K562 (cell line): ENCODE results near the gene THAP5. TPM values are rescaled to one million over a fixed set of nuclear protein-coding genes. Genes with fewer than 3 reads are reported as not detected.

ENCODE experiments used
- COPS2 ChIP-seq: fragments of 450-650 bp; conservative IDR thresholded peaks from 2 replicates; pipeline ENCODE4 v1.6.1; 2016; ENCODE audit warnings: mild to moderate bottlenecking, moderate library complexity
- DPF2 ChIP-seq: fragments of 450-650 bp; IDR thresholded peaks from 2 replicates; pipeline ENCODE4 v1.6.1; 2016
- EP400 ChIP-seq: fragments of 450-650 bp; IDR thresholded peaks from 2 replicates; pipeline ENCODE4 v1.6.1; 2017; ENCODE audit warnings: antibody characterized with exemption, mild to moderate bottlenecking, moderate library complexity
- ESRRA ChIP-seq: fragments of 450-650 bp; IDR thresholded peaks from 2 replicates; pipeline ENCODE4 v1.6.1; 2014; ENCODE audit warnings: low read depth, mild to moderate bottlenecking, moderate library complexity, borderline replicate concordance
- ETV6 ChIP-seq, 3 experiments: fragments of 150-350 bp in 1 of 3; sonication (generic) in 1 of 3; formaldehyde crosslinking in 1 of 3; IDR thresholded peaks; 2 replicates each; pipeline versions ENCODE4 v1.6.1 to v1.8.0; 2014 to 2022; ENCODE audit warnings: borderline replicate concordance in 2 of 3, low read depth in 2 of 3, antibody characterized with exemption in 1 of 3, low read length in 1 of 3, mild to moderate bottlenecking in 1 of 3, missing genetic modification reagents in 1 of 3
- GABPB1 ChIP-seq: sonication (generic); formaldehyde crosslinking; IDR thresholded peaks from 2 replicates; pipeline ENCODE4 v1.8.0; 2022; ENCODE audit warnings: mild to moderate bottlenecking, missing genetic modification reagents
- KLF6 ChIP-seq: fragments of 250-450 bp; sonication (Bioruptor Pico); IDR thresholded peaks from 2 replicates; pipeline ENCODE4 v1.4.0; 2020; ENCODE audit warnings: mild to moderate bottlenecking, moderate library complexity, borderline replicate concordance
- MXI1 ChIP-seq: IDR thresholded peaks from 2 replicates; pipeline ENCODE4 v1.6.1; 2011; ENCODE audit warnings: low read depth, mild to moderate bottlenecking, improper control_type of control experiment, low read length
- NCOA6 ChIP-seq: fragments of 450-650 bp; IDR thresholded peaks from 2 replicates; pipeline ENCODE4 v1.6.1; 2017; ENCODE audit warnings: mild to moderate bottlenecking
- OTX1 ChIP-seq: fragments of 450-650 bp; formaldehyde crosslinking; IDR thresholded peaks from 2 replicates; pipeline ENCODE4 v1.4.0; 2022; ENCODE audit warnings: mild to moderate bottlenecking
- PHTF2 ChIP-seq: fragments of 250-450 bp; sonication (Bioruptor Pico); IDR thresholded peaks from 2 replicates; pipeline ENCODE4 v1.5.0; 2021; ENCODE audit warnings: mild to moderate bottlenecking
- POU5F1 ChIP-seq: fragments of 150-350 bp; IDR thresholded peaks from 2 replicates; pipeline ENCODE4 v1.6.1; 2014; ENCODE audit warnings: borderline replicate concordance, low read length, low read depth, mild to moderate bottlenecking; ENCODE audit not compliant: partially characterized antibody
- PRMT5 ChIP-seq: sonication (generic); formaldehyde crosslinking; IDR thresholded peaks from 2 replicates; pipeline ENCODE4 v1.5.0; 2020; ENCODE audit warnings: missing genetic modification reagents
- RUNX1 ChIP-seq: sonication (generic); IDR thresholded peaks from 2 replicates; pipeline ENCODE4 v1.6.1; 2016; ENCODE audit warnings: antibody characterized with exemption, low read depth
- polyA plus RNA-seq, 8 experiments: library from polyadenylated mRNA; depleted of rRNA in 4 of 8; stranded (reverse) in 5 of 8; unstranded in 3 of 8; fragments of >200 nt; fragmentation: Nextera tagmentation in 2 of 8; fragmentation: Illumina TruSeq in 1 of 8; extraction: Ambion mirVana in 2 of 8; extraction: Trizol in 1 of 8; gene quantifications; 2 replicates each; pipeline versions ENCODE4 v1.2.1 to v1.2.3, GENCODE V29; 2011 to 2014; ENCODE audit warnings: inconsistent platforms in 1 of 8, missing spikeins in 1 of 8
- total RNA-seq, 7 experiments: library from RNA; depleted of rRNA in 6 of 7; stranded (reverse); fragments of >200 nt in 6 of 7; fragmentation: Illumina TruSeq in 2 of 7; extraction: Trizol in 2 of 7; gene quantifications; 2 replicates each; pipeline versions ENCODE4 v1.2.1 to v1.2.3, GENCODE V29; 2011 to 2021; ENCODE audit warnings: low replicate concordance in 1 of 7
- TF ChIP-seq, protein P1 (sequence below): fragments of 150-350 bp; IDR thresholded peaks from 2 replicates; pipeline ENCODE4 v1.6.1; 2014; ENCODE audit warnings: low read depth, mild to moderate bottlenecking, low read length, borderline replicate concordance
- TF ChIP-seq, protein P2 (sequence below): sonication (generic); formaldehyde crosslinking; IDR thresholded peaks from 2 replicates; pipeline ENCODE4 v1.8.0; 2022; ENCODE audit warnings: mild to moderate bottlenecking, missing genetic modification reagents, borderline replicate concordance
- TF ChIP-seq, protein P3 (sequence below), 3 experiments: fragments of 200-800 bp in 1 of 3; sonication (Bioruptor generic) in 1 of 3; sonication (generic) in 1 of 3; formaldehyde crosslinking in 1 of 3; IDR thresholded peaks; 2 replicates each; pipeline versions ENCODE4 v1.6.1 to v1.8.0; 2016 to 2022; ENCODE audit warnings: mild to moderate bottlenecking in 2 of 3, missing compliant biosample characterization in 2 of 3, missing genetic modification characterization in 2 of 3, missing genetic modification reagents in 1 of 3
- TF ChIP-seq, protein P4 (sequence below): fragments of 250-450 bp; sonication (Bioruptor Pico); IDR thresholded peaks from 2 replicates; pipeline ENCODE4 v1.8.0; 2022; ENCODE audit warnings: moderate library complexity, mild to moderate bottlenecking, inconsistent platforms

THAP5 gene
- total and polyA plus RNA-seq, 9 of the 15 experiments (the other 6 are each of a cell fraction or from before 2014, with no cell fraction given) = 16.5 to 58.1 (median 28.2) TPM

DNA sequence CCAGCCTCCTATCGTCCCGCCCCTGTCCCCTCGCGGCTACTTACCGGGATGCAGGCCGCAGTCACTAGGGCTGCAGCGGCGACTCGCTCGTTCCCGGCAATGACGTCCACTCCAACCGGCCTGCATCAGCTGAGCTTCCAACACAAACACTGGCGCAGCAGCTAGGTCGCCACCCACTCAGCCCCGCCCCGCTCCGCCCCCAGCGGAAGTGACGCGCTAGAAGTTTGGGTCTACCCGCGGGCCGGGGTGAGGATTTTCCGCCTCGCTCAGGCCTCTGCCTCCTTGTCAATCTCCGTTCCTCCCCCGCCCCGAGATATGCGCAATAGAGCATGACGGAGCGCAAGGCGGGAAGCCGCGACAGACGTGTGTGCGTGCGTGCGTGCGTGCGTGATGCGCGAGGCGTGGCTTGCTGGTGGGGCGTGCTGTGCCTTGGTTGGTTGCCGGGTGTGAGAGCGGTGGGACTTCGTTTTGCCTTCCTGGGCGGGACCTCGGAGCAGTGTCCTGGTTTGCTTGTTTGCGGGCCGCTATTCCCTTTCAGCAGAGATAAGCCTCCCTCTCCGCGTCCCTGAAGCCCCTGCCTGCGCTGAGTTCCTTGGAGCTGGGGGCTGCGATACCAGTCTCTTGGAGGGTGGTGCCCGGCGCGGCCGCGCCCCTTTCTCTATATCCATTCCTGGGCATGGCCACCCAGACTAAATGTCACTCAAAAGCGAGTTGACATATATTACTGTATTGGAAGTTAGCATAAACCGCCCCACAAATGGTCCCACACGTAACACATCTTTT is 43.3 kb downstream of the THAP5 start, which contains the start of gene PNPLA8 (continued):
- TF ChIP-seq, protein P1, sequence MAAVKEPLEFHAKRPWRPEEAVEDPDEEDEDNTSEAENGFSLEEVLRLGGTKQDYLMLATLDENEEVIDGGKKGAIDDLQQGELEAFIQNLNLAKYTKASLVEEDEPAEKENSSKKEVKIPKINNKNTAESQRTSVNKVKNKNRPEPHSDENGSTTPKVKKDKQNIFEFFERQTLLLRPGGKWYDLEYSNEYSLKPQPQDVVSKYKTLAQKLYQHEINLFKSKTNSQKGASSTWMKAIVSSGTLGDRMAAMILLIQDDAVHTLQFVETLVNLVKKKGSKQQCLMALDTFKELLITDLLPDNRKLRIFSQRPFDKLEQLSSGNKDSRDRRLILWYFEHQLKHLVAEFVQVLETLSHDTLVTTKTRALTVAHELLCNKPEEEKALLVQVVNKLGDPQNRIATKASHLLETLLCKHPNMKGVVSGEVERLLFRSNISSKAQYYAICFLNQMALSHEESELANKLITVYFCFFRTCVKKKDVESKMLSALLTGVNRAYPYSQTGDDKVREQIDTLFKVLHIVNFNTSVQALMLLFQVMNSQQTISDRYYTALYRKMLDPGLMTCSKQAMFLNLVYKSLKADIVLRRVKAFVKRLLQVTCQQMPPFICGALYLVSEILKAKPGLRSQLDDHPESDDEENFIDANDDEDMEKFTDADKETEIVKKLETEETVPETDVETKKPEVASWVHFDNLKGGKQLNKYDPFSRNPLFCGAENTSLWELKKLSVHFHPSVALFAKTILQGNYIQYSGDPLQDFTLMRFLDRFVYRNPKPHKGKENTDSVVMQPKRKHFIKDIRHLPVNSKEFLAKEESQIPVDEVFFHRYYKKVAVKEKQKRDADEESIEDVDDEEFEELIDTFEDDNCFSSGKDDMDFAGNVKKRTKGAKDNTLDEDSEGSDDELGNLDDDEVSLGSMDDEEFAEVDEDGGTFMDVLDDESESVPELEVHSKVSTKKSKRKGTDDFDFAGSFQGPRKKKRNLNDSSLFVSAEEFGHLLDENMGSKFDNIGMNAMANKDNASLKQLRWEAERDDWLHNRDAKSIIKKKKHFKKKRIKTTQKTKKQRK = 0 out of 2 replicates have a peak, but pooled peaks have one; percentile 22
- TF ChIP-seq DPF2 = peak; percentile 64
- TF ChIP-seq OTX1 (CRISPR knock-in tag) = peak; percentile 83; the same call in 1 of the 2 replicates
- TF ChIP-seq, protein P2, sequence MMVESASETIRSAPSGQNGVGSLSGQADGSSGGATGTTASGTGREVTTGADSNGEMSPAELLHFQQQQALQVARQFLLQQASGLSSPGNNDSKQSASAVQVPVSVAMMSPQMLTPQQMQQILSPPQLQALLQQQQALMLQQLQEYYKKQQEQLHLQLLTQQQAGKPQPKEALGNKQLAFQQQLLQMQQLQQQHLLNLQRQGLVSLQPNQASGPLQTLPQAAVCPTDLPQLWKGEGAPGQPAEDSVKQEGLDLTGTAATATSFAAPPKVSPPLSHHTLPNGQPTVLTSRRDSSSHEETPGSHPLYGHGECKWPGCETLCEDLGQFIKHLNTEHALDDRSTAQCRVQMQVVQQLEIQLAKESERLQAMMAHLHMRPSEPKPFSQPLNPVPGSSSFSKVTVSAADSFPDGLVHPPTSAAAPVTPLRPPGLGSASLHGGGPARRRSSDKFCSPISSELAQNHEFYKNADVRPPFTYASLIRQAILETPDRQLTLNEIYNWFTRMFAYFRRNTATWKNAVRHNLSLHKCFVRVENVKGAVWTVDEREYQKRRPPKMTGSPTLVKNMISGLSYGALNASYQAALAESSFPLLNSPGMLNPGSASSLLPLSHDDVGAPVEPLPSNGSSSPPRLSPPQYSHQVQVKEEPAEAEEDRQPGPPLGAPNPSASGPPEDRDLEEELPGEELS (CRISPR knock-in tag) = no peak; the same call in 1 of the 2 replicates
- TF ChIP-seq, protein P3, sequence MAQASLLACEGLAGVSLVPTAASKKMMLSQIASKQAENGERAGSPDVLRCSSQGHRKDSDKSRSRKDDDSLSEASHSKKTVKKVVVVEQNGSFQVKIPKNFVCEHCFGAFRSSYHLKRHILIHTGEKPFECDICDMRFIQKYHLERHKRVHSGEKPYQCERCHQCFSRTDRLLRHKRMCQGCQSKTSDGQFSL (CRISPR knock-in tag; IDR thresholded peaks at IDR 0.05) = 0 out of 2 replicates have a peak, but pooled peaks have one; percentile 12
- TF ChIP-seq, protein P3 (tag; IDR thresholded peaks at IDR 0.05) = no peak
- TF ChIP-seq POU5F1 = no peak
- TF ChIP-seq RUNX1 = no peak; the same call in 1 of the 2 replicates
- peak; percentile 98 for TF ChIP-seq GABPB1 (CRISPR knock-in tag)
- 0 out of 2 replicates have a peak, but pooled peaks have one; percentile 35 for TF ChIP-seq PHTF2 (CRISPR knock-in tag)
- peak; percentile 98 for TF ChIP-seq NCOA6
- TF ChIP-seq PRMT5 (CRISPR knock-in tag) = no peak
- TF ChIP-seq KLF6 (CRISPR knock-in tag) = peak; percentile 71; the same call in 1 of the 2 replicates
- TF ChIP-seq ETV6 (IDR thresholded peaks at IDR 0.05; ENCODE audit: borderline replicate concordance in 1 of 2, low read depth in 2 of 2, low read length in 1 of 2) = no peak; a peak in 1 of 4 replicates
- 0 out of 2 replicates have a peak, but pooled peaks have one; percentile 9 for TF ChIP-seq ETV6 (CRISPR knock-in tag; IDR thresholded peaks at IDR 0.05; ENCODE audit: borderline replicate concordance)
- TF ChIP-seq EP400 = peak; percentile 88
- TF ChIP-seq, protein P4, sequence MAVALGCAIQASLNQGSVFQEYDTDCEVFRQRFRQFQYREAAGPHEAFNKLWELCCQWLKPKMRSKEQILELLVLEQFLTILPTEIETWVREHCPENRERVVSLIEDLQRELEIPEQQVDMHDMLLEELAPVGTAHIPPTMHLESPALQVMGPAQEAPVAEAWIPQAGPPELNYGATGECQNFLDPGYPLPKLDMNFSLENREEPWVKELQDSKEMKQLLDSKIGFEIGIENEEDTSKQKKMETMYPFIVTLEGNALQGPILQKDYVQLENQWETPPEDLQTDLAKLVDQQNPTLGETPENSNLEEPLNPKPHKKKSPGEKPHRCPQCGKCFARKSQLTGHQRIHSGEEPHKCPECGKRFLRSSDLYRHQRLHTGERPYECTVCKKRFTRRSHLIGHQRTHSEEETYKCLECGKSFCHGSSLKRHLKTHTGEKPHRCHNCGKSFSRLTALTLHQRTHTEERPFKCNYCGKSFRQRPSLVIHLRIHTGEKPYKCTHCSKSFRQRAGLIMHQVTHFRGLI (CRISPR knock-in tag) = 0 out of 2 replicates have a peak, but pooled peaks have one; percentile 46
- peak; percentile 68 for TF ChIP-seq ESRRA
- peak; percentile 69 for TF ChIP-seq MXI1
- TF ChIP-seq COPS2 = no peak
